ENCODE results near the gene AMN.

- TF ChIP-seq GABPA (IDR thresholded peaks at IDR 0.05 in 1 of 2, conservative IDR thresholded peaks at IDR 0.05 in 1 of 2), result no peak
- no peak for TF ChIP-seq ZBTB33 (IDR thresholded peaks at IDR 0.05)
- no peak for TF ChIP-seq CTCF (IDR thresholded peaks at IDR 0.05; ENCODE audit: low read depth, low read length, missing input control)
- no peak for TF ChIP-seq FOXA1 (IDR thresholded peaks at IDR 0.05)
- no peak for TF ChIP-seq YY1 (IDR thresholded peaks at IDR 0.05)
Observed at GRCh38 chr14:102966681-102967505, 44.4 kb downstream of the AMN start.

Data from liver (tissue), 3 donors.